Liver (tissue), 9 donors: ENCODE results near the gene DNAJC15. TPM values are rescaled to one million over a fixed set of nuclear protein-coding genes. Genes with fewer than 3 reads are reported as not detected.
"Not testable (repeated sequence)": the region's sequence is repeated elsewhere in the genome, so short reads cannot be mapped to it uniquely, and the experiment has no call there.

ENCODE experiments used
- DNase-seq: peaks from one replicate; pipeline ENCODE4 v3.0.0-alpha.2; 2017; ENCODE audit warnings: low spot score
- H3K27ac ChIP-seq, 2 donors: one replicate each; pipeline ENCODE4 v1.7.0; 2013; ENCODE audit warnings: inconsistent platforms in 2 of 2, low read length in 2 of 2, control low read depth in 1 of 2, low read depth in 1 of 2, mild to moderate bottlenecking in 1 of 2
- H3K27me3 ChIP-seq, 4 donors: one replicate each; pipeline versions ENCODE4 v1.6.1 to v1.7.0; 2013; ENCODE audit warnings: low read length in 3 of 4, inconsistent platforms in 1 of 4, mild to moderate bottlenecking in 1 of 4, moderate library complexity in 1 of 4; ENCODE audit not compliant: control insufficient read depth in 4 of 4, insufficient read depth in 4 of 4
- H3K36me3 ChIP-seq, 4 donors: one replicate each; pipeline versions ENCODE4 v1.6.1 to v1.7.0; 2013; ENCODE audit warnings: low read length in 3 of 4, mild to moderate bottlenecking in 3 of 4, low read depth in 1 of 4, moderate library complexity in 1 of 4; ENCODE audit not compliant: control insufficient read depth in 4 of 4, insufficient read depth in 3 of 4
- H3K4me1 ChIP-seq, 4 donors: one replicate each; pipeline versions ENCODE4 v1.6.1 to v1.7.0; 2013; ENCODE audit warnings: low read length in 3 of 4, mild to moderate bottlenecking in 3 of 4, moderate library complexity in 1 of 4; ENCODE audit not compliant: control insufficient read depth in 4 of 4, insufficient read depth in 4 of 4
- H3K4me3 ChIP-seq, 3 donors: one replicate each; pipeline versions ENCODE4 v1.6.1 to v1.7.0; 2013; ENCODE audit warnings: low read length in 3 of 3, control low read depth in 1 of 3, low read depth in 1 of 3, mild to moderate bottlenecking in 1 of 3
- H3K9ac ChIP-seq, 2 donors: one replicate each; pipeline ENCODE4 v1.7.0; 2013; ENCODE audit warnings: low read length in 2 of 2, mild to moderate bottlenecking in 2 of 2, moderate library complexity in 2 of 2, control low read depth in 1 of 2, low read depth in 1 of 2
- H3K9me3 ChIP-seq, 4 donors: one replicate each; pipeline versions ENCODE4 v1.6.1 to v1.7.0; 2013; ENCODE audit warnings: low read length in 3 of 4; ENCODE audit not compliant: control insufficient read depth in 4 of 4
- ATF3 ChIP-seq: IDR thresholded peaks from 2 replicates; pipeline ENCODE4 v1.6.1; 2016; ENCODE audit warnings: antibody characterized with exemption
- EGR1 ChIP-seq, 2 donors: IDR thresholded peaks; 2 replicates each; pipeline ENCODE4 v1.6.1; 2016 to 2018; ENCODE audit warnings: antibody characterized with exemption in 2 of 2, low read depth in 2 of 2
- FOXA1 ChIP-seq: IDR thresholded peaks from 2 replicates; pipeline ENCODE4 v1.6.1; 2016; ENCODE audit warnings: antibody characterized with exemption
- FOXA2 ChIP-seq: IDR thresholded peaks from 2 replicates; pipeline ENCODE4 v1.6.1; 2016; ENCODE audit warnings: antibody characterized with exemption
- GABPA ChIP-seq, 2 donors: IDR thresholded peaks in 1 of 2; conservative IDR thresholded peaks in 1 of 2; 2 replicates each; pipeline ENCODE4 v1.6.1; 2016; ENCODE audit warnings: antibody characterized with exemption in 2 of 2, mild to moderate bottlenecking in 1 of 2, moderate library complexity in 1 of 2
- HNF4A ChIP-seq, 2 donors: conservative IDR thresholded peaks; 2 replicates each; pipeline ENCODE4 v1.6.1; 2016; ENCODE audit warnings: antibody characterized with exemption in 2 of 2, mild to moderate bottlenecking in 2 of 2
- HNF4G ChIP-seq: IDR thresholded peaks from 2 replicates; pipeline ENCODE4 v1.6.1; 2016; ENCODE audit warnings: antibody characterized with exemption
- JUND ChIP-seq, 2 donors: IDR thresholded peaks; 2 replicates each; pipeline ENCODE4 v1.6.1; 2016; ENCODE audit warnings: antibody characterized with exemption in 2 of 2
- MAX ChIP-seq: IDR thresholded peaks from 2 replicates; pipeline ENCODE4 v1.6.1; 2016; ENCODE audit warnings: antibody characterized with exemption
- NR2F2 ChIP-seq: IDR thresholded peaks from 2 replicates; pipeline ENCODE4 v1.6.1; 2016; ENCODE audit warnings: antibody characterized with exemption
- RAD21 ChIP-seq, 2 donors: IDR thresholded peaks; 2 replicates each; pipeline ENCODE4 v1.6.1; 2016; ENCODE audit warnings: antibody characterized with exemption in 2 of 2, mild to moderate bottlenecking in 2 of 2
- REST ChIP-seq: IDR thresholded peaks from 2 replicates; pipeline ENCODE4 v1.6.1; 2016; ENCODE audit warnings: antibody characterized with exemption, mild to moderate bottlenecking
- RXRA ChIP-seq, 2 donors: IDR thresholded peaks; 2 replicates each; pipeline ENCODE4 v1.6.1; 2017 to 2018; ENCODE audit warnings: antibody characterized with exemption in 2 of 2, mild to moderate bottlenecking in 1 of 2
- SP1 ChIP-seq: IDR thresholded peaks from 2 replicates; pipeline ENCODE4 v1.6.1; 2018; ENCODE audit warnings: antibody characterized with exemption, mild to moderate bottlenecking
- TAF1 ChIP-seq: conservative IDR thresholded peaks from 2 replicates; pipeline ENCODE4 v1.6.1; 2016; ENCODE audit warnings: antibody characterized with exemption, mild to moderate bottlenecking
- YY1 ChIP-seq: IDR thresholded peaks from 2 replicates; pipeline ENCODE4 v1.6.1; 2016; ENCODE audit warnings: antibody characterized with exemption, mild to moderate bottlenecking
- ZBTB33 ChIP-seq: IDR thresholded peaks from 2 replicates; pipeline ENCODE4 v1.6.1; 2016; ENCODE audit warnings: antibody characterized with exemption
- WGBS: extraction: QIAGEN DNeasy Blood & Tissue Kit; methylation state at CpG from one replicate; pipeline ENCODE4 v1.1.7; 2013; 5-methylcytosine and 5-hydroxymethylcytosine counted together
- polyA plus RNA-seq, 2 donors: library from polyadenylated mRNA; stranded (reverse) in 1 of 2; unstranded in 1 of 2; fragments of 200-250 nt in 1 of 2; fragments of >200 nt in 1 of 2; fragmentation: Nextera tagmentation in 1 of 2; extraction: Ambion mirVana in 1 of 2; gene quantifications; one replicate each; pipeline versions ENCODE4 v1.2.1 to v1.2.3, GENCODE V29; 2013 to 2015
- total RNA-seq, 2 donors: library from RNA; depleted of rRNA; stranded (reverse); fragments of >200 nt; gene quantifications; one replicate each; pipeline ENCODE4 v1.2.3, GENCODE V29; 2014
- TF ChIP-seq, protein P1 (sequence below): fragments of 150-350 bp; IDR thresholded peaks from 2 replicates; pipeline ENCODE4 v1.5.1; 2017; ENCODE audit warnings: improper control_type of control experiment, low read depth, low read length; ENCODE audit not compliant: missing input control
- donor health status: healthy.
- donor health status: healthy.
- donor health status: healthy.
- donor health status: healthy.
- donor health status: healthy.

DNAJC15 gene
- total and polyA plus RNA-seq, 4 donors = 5.8 to 55.4 (median 14.0) TPM

GRCh38 chr13:43075511-43075902 is 52.1 kb downstream of the DNAJC15 start:
- WGBS = 69% methylated on average over 3 of the region's 3 CpGs

GRCh38 chr13:43077046-43077445 is 53.7 kb downstream of the DNAJC15 start:
- no peak for DNase-seq
- peaks cover 0 to 11% (median 3%) of the 10 kb centered on the region in 4 donors for H3K4me1 ChIP-seq
- H3K9ac ChIP-seq = no peak overlapping the region
- WGBS = 91% methylated on average over 1 of the region's 1 CpG
- no peak overlapping the region for H3K27ac ChIP-seq
- no peaks in the 10 kb centered on the region for H3K36me3 ChIP-seq
- no peak overlapping the region for H3K4me3 ChIP-seq
- TF ChIP-seq JUND (IDR thresholded peaks at IDR 0.05) (no peak), YY1 (no peak), RAD21 (IDR thresholded peaks at IDR 0.05) (no peak), GABPA (IDR thresholded peaks at IDR 0.05 in 1 of 2, conservative IDR thresholded peaks at IDR 0.05 in 1 of 2) (no peak), MAX (no peak), RXRA (IDR thresholded peaks at IDR 0.05) (no peak), HNF4A (conservative IDR thresholded peaks at IDR 0.05) (no peak), ZBTB33 (no peak), TAF1 (no peak), SP1 (no peak), FOXA2 (no peak), REST (no peak), FOXA1 (no peak), NR2F2 (no peak), ATF3 (no peak), HNF4G (no peak), EGR1 (IDR thresholded peaks at IDR 0.05; ENCODE audit: low read depth in 2 of 2) (no peak)
- TF ChIP-seq, protein P1, sequence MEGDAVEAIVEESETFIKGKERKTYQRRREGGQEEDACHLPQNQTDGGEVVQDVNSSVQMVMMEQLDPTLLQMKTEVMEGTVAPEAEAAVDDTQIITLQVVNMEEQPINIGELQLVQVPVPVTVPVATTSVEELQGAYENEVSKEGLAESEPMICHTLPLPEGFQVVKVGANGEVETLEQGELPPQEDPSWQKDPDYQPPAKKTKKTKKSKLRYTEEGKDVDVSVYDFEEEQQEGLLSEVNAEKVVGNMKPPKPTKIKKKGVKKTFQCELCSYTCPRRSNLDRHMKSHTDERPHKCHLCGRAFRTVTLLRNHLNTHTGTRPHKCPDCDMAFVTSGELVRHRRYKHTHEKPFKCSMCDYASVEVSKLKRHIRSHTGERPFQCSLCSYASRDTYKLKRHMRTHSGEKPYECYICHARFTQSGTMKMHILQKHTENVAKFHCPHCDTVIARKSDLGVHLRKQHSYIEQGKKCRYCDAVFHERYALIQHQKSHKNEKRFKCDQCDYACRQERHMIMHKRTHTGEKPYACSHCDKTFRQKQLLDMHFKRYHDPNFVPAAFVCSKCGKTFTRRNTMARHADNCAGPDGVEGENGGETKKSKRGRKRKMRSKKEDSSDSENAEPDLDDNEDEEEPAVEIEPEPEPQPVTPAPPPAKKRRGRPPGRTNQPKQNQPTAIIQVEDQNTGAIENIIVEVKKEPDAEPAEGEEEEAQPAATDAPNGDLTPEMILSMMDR = no peak
- H3K9me3 ChIP-seq = no peaks in the 10 kb centered on the region
- H3K27me3 ChIP-seq = no peaks in the 10 kb centered on the region

More at GRCh38 chr13:43075511-43075902, 52.1 kb downstream of the DNAJC15 start:
- peak overlapping the region; percentile 73 to 74 for H3K27ac ChIP-seq
- peak overlapping the region in 1 of 2 donors; percentile 51 for H3K9ac ChIP-seq
- not testable (repeated sequence) for H3K27me3 ChIP-seq, H3K4me3 ChIP-seq, DNase-seq, H3K36me3 ChIP-seq, H3K9me3 ChIP-seq
- peaks cover 0 to 11% (median 3%) of the 10 kb centered on the region in 4 donors for H3K4me1 ChIP-seq
